Measurements from ENCODE around the gene MLLT6.

Gene MLLT6

GRCh38 chr17:38745545-38745944 is 40.5 kb downstream of the MLLT6 start:
- no peak for DNase-seq

- DNase-seq = no peak
Observed at GRCh38 chr17:38746004-38746848, 41.2 kb downstream of the MLLT6 start.

GRCh38 chr17:38746849-38747462 is 41.9 kb downstream of the MLLT6 start:
- DNase-seq = no peak

GRCh38 chr17:38747463-38748148 is 42.5 kb downstream of the MLLT6 start:
- DNase-seq = no peak

- no peak for DNase-seq
Observed at GRCh38 chr17:38748149-38748891, 43.2 kb downstream of the MLLT6 start, which contains the start of gene PCGF2. PCGF2 (minus strand) TSS chr17:38748336; CDS start chr17:38740402, 7,934 bp downstream.

GRCh38 chr17:38748892-38749222 is 43.8 kb downstream of the MLLT6 start:
- DNase-seq = no peak

GRCh38 chr17:38749223-38750043 is 44.4 kb downstream of the MLLT6 start:
- DNase-seq = no peak

GRCh38 chr17:38750044-38750311 is 44.9 kb downstream of the MLLT6 start:
- DNase-seq = no peak

GRCh38 chr17:38750312-38751121 is 45.4 kb downstream of the MLLT6 start:
- no peak for DNase-seq

- no peak for DNase-seq
Observed at GRCh38 chr17:38751144-38751807, 46.2 kb downstream of the MLLT6 start.

- DNase-seq = peak; percentile 63
Observed at GRCh38 chr17:38751808-38752307, 46.8 kb downstream of the MLLT6 start.

- peak; percentile 98 for DNase-seq
Observed at GRCh38 chr17:38752308-38753070, 47.4 kb downstream of the MLLT6 start, which contains the start of gene PSMB3. PSMB3 (plus strand) TSS chr17:38752741; CDS start chr17:38752827, 86 bp downstream.

- no peak for DNase-seq
Observed at GRCh38 chr17:38753071-38753506, 48.0 kb downstream of the MLLT6 start.

GRCh38 chr17:38761612-38762011 is 56.5 kb downstream of the MLLT6 start:
- no peak for DNase-seq

GRCh38 chr17:38762231-38762630 is 57.2 kb downstream of the MLLT6 start:
- DNase-seq = no peak

- DNase-seq = no peak
Observed at GRCh38 chr17:38766341-38766740, 61.3 kb downstream of the MLLT6 start.

GRCh38 chr17:38768417-38768816 is 63.3 kb downstream of the MLLT6 start:
- no peak for DNase-seq

GRCh38 chr17:38773258-38773657 is 68.2 kb downstream of the MLLT6 start:
- no peak for DNase-seq

- DNase-seq = no peak
Observed at GRCh38 chr17:38777641-38778250, 72.7 kb downstream of the MLLT6 start.
